ENCODE measurements around the gene VAV2.
A peak's percentile ranks its signal among the peaks of the same experiment; 100 is the strongest.

The VAV2 gene

GRCh38 chr9:133810556-133811195 is 181.4 kb downstream of the VAV2 start:
- no peak for DNase-seq

DNA sequence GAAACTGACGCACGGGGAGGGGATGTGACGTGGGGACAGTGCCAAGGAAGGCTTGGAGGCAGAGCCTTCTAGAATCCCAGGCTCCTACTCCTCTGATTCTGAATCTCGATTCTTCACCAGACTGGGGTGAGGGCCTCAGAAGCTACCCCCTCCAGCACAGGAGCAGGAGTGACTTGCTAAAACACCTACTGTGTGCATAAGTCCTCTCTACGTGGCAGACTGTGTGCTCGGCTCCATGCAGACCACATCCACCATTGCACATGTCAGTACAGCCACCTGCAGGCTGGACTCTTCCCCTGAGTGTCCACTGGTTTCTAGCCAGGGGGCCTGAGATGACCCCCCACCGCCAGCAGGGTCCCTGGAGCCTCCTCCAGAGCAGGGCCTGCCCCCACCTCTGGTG is 182.8 kb downstream of the VAV2 start:
- no peak for DNase-seq

GRCh38 chr9:133807818-133808217 is 184.3 kb downstream of the VAV2 start:
- no peak for DNase-seq

DNA sequence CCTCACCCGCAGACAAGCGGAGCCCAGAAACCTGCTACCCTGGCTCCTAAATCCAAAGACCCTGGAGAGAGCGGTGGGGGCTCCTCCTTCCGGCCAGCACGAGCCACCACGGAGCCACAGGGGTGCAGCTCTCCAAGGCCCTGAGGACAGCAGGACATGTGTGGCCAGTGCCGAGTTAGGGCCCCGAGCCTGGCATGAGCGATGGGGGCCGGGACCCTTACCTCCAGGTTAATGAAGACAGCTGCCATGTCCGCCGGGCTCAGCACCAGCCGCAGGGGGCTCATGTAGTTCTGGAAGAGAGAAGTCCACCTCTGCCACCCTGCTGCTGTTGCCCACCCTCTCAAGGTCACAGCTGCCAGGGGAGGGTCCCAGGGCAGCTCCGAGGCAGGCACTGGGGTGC is 185.1 kb downstream of the VAV2 start:
- DNase-seq, result no peak

GRCh38 chr9:133806623-133807010 is 185.5 kb downstream of the VAV2 start:
- DNase-seq, result no peak

- no peak for DNase-seq
Measured at GRCh38 chr9:133805876-133806622, 186.1 kb downstream of the VAV2 start.

GRCh38 chr9:133804199-133804598 is 187.9 kb downstream of the VAV2 start:
- no peak for DNase-seq

- DNase-seq, result no peak
Measured at GRCh38 chr9:133803745-133804144, 188.4 kb downstream of the VAV2 start.

- no peak for DNase-seq
Measured at GRCh38 chr9:133803028-133803585, 189.0 kb downstream of the VAV2 start.

- DNase-seq, result no peak
Measured at GRCh38 chr9:133801739-133802138, 190.4 kb downstream of the VAV2 start.

DNA sequence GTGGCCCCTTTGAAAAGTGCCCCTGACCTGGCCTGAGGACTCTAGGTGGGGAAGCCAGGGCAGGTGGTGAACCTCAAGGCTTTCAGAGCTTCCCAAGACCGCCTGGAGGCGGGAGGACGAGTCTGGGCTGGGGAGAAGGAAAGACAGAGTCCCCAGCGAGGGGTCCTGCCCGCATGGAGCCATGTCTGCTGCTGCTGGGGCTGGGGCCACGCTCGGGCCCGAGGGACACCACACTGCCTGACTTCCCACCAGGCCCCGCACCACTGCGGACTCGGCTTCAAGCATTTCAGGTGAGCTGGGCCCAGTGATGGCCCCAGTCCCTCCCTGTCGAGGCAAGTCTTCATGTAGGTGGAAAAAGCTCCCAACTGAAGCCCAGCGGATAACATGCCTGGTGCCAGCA is 191.9 kb downstream of the VAV2 start:
- DNase-seq, result no peak

- no peak for DNase-seq
Measured at GRCh38 chr9:133799716-133800115, 192.4 kb downstream of the VAV2 start.

GRCh38 chr9:133799106-133799505 is 193.0 kb downstream of the VAV2 start:
- DNase-seq, result no peak

GRCh38 chr9:133798160-133798559 is 194.0 kb downstream of the VAV2 start:
- no peak for DNase-seq

GRCh38 chr9:133797406-133798105 is 194.6 kb downstream of the VAV2 start:
- DNase-seq, result no peak

DNA sequence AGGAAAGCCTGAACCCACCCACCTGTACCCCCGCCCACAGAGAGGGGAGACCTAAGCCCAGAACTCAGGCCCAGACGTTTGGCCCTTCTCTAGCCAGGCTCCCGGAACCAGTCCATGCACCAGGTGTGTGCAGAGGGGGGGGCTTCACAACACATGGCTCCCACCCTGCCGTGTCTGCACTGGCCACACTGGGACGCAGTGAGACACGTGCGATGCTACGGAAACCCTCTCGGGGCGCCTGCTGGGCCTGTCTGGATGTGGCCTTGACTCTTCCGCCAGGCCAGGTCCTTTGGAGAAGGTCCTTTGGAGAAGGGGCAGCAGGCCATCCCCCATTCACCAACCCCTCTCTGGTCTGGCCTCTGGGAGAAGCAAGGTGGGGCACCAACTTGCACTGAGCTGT is 195.6 kb downstream of the VAV2 start:
- DNase-seq, result no peak

- no peak for DNase-seq
Measured at GRCh38 chr9:133795049-133795448, 197.1 kb downstream of the VAV2 start.

DNA sequence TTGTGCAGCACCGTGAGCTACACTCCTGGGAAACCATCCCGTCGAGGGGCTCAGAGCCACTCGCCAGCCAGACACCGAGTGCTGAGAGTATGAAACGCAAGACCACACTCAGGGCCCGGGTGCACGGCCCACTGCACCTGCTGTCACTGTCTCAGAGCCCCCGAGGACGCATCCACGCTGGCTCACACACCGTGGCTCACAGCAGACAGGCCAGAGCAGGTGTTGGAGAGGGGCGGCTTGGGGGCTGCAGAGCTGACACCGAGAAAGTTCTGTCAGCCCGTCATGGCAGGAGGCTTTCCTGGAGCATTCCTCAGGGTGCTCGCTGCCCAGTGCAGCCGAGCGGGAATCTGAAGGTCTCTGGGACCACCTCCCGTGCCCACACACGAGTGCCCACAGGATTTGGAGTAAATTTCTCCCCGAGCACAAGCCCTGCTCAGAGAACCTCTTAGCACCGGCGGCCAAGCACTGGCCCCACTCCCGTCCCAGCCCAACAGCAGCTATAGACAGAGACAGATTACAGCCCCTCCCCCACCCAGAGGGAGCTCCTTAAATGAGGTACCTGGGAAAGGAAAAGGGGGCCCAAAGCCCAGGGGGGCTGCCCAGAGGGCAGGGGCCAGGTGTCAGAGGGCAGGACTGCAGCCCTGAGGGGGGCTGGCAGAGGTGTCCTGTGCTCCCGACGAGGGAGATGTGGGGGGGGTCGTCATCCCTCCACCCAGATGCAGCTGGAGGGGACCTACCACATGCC is 197.9 kb downstream of the VAV2 start:
- no peak for DNase-seq

DNA sequence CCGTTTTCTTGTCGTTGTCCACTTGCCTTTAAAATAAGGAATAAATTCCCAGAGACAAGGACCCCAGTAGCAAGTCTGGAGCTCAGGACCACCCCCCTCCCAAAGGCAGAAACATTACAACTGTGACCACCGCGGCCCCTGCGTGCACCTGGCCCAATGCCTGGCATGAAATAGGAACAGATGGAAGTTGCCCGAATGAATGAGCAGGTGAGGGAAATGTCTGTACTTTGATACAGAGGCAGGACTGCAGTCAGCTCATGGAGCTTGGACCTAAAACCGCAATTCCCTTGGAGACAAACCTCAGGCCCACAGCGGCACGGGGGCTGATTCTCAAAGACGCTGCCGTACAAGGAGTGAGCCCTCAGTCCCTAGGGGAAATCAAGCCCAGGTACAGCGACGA is 198.7 kb downstream of the VAV2 start:
- DNase-seq, result no peak

DNA sequence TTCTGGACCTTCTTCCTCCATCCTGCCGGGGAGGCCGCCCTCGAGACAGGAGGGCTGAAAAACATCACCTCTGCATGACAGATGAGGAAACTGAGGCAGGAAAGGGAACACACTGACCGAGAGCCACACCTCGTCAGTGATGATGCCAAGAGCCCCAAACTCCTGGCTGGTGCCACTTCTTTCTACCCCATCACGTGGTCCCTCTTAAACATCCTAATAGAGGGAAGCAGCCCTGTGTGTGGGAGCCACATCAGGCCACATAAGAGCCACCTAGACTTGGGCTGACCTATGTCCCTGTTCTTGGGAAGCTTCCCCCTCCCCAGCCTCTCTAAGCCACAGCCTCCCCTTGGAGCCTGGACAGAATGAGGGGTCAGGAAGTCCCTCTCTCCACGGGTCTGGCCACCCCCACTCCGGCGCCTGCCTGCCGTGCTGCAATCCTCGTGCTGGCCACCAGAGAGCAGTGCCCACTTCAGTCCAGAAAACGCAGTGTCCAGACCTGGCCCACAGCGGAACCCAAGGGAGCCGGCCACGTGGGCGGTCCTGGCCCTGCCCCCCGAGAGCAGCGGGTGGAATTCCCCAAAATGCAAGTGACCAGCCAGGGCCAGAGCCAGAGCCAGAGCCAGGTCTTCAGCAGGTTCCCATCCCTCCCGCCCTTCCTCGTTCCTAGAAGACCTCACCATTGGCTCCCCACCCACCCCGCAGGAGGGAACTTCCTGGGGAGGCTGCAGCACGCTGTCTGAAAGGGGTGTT is 199.2 kb downstream of the VAV2 start:
- DNase-seq, result peak; percentile 69

DNA sequence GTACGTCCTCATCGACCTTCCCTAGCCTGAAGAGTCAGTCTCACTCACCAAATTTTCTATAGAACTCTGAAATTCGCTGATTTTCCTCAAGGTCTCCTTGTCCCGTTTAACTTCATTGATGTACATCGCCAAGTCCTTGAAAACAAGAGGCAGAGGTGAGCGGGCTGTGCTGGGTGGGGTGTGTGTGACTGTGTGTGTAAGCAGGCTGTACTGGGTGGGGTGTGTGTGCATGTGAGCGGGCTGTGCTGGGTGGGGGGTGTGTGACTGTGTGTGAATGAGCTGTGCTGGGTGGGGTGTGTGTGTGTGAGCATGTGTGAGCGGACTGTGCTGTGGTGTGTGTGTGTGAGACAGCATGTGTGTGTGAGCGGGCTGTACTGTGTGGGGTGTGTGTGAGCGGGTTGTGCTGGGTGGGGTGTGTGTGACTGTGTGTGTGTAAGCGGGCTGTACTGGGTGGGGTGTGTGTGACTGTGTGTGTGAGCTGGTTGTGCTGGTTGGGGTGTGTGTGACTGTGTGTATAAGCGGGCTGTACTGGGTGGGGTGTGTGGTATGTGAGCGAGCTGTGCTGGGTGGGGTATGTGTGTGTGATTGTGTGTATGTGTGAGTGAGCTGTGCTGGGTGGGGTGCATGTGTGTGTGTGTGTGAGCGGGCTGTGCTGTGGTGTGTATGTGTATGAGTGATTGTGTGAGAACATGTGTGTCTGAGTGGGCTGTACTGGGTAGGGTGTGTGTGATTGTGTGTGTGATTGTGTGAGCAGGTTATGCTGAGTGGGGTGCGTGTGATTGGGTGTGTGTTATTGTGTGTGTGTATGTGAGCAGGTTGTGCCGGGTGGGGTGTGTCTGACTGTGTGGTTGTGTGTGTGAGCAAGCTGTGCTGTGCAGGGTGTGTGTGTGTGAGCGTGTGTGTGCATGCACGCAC is 200.1 kb downstream of the VAV2 start:
- DNase-seq, result no peak

Measured in CD4-positive, alpha-beta T cell treated with Interferon gamma for 1 hour (primary cell).